Smooth muscle cell (in vitro differentiated cells): ENCODE results near the gene NECAB2. TPM values are rescaled to one million over a fixed set of nuclear protein-coding genes. Genes with fewer than 3 reads are reported as not detected.

Experiments used
- DNase-seq: peaks from one replicate; lab custom pipeline; 2025; ENCODE audit not compliant: unreplicated experiment; lab: John Stamatoyannopoulos, UW
- H2AFZ ChIP-seq: fragments of 200-600 bp; sonication (generic); 2 replicates; pipeline ENCODE4 v1.6.0; 2016; ENCODE audit warnings: antibody characterized with exemption, low read depth, mild to moderate bottlenecking
- H3F3A ChIP-seq: fragments of 200-600 bp; sonication (generic); 2 replicates; pipeline ENCODE4 v1.6.0; 2017; ENCODE audit warnings: antibody characterized with exemption, low read depth
- H3K27ac ChIP-seq: fragments of 200-600 bp; sonication (generic); 2 replicates; pipeline ENCODE4 v1.5.1; 2016; ENCODE audit warnings: low read depth, mild to moderate bottlenecking
- H3K27me3 ChIP-seq: fragments of 200-600 bp; sonication (generic); 2 replicates; pipeline ENCODE4 v1.6.1; 2016; ENCODE audit warnings: low read depth, mild to moderate bottlenecking
- H3K36me3 ChIP-seq: fragments of 200-600 bp; sonication (generic); 2 replicates; pipeline ENCODE4 v1.5.1; 2016; ENCODE audit warnings: low read depth
- H3K4me1 ChIP-seq: fragments of 200-600 bp; sonication (generic); 2 replicates; pipeline ENCODE4 v1.5.1; 2016; ENCODE audit warnings: low read depth
- H3K4me2 ChIP-seq: fragments of 200-600 bp; sonication (generic); 2 replicates; pipeline ENCODE4 v1.6.0; 2016; ENCODE audit warnings: mild to moderate bottlenecking
- H3K4me3 ChIP-seq: fragments of 200-600 bp; sonication (generic); 2 replicates; pipeline ENCODE4 v1.5.1; 2016; ENCODE audit warnings: mild to moderate bottlenecking
- H3K79me2 ChIP-seq: fragments of 200-600 bp; sonication (generic); 2 replicates; pipeline ENCODE4 v1.6.0; 2016; ENCODE audit warnings: low read depth, mild to moderate bottlenecking
- H3K9ac ChIP-seq: fragments of 200-600 bp; sonication (generic); 2 replicates; pipeline ENCODE4 v1.6.0; 2016; ENCODE audit warnings: low read depth
- H3K9me3 ChIP-seq: fragments of 200-600 bp; sonication (generic); replicated peaks from 2 replicates; pipeline ENCODE4 v1.5.1; 2016; ENCODE audit warnings: low read depth
- H4K20me1 ChIP-seq: fragments of 200-600 bp; sonication (generic); 2 replicates; pipeline ENCODE4 v1.6.0; 2016; ENCODE audit warnings: low read depth
- CTCF ChIP-seq: fragments of 200-600 bp; sonication (generic); IDR thresholded peaks from 2 replicates; pipeline ENCODE4 v1.5.1; 2017; ENCODE audit warnings: borderline replicate concordance, mild to moderate bottlenecking, antibody characterized with exemption; ENCODE audit not compliant: insufficient read depth, poor library complexity, severe bottlenecking
- WGBS: methylation state at CpG from one replicate; pipeline ENCODE4 v1.1.7; 2016; ENCODE audit warnings: low lambda C conversion rate; 5-methylcytosine and 5-hydroxymethylcytosine counted together
- polyA plus RNA-seq: library from polyadenylated mRNA; unstranded; fragments of >200 nt; fragmentation: Nextera tagmentation; extraction: Ambion mirVana; gene quantifications from 2 replicates; pipeline ENCODE4 v1.2.1, GENCODE V29; 2016
- total RNA-seq: library from RNA; depleted of rRNA; stranded (reverse); fragments of >200 nt; gene quantifications from 2 replicates; pipeline ENCODE4 v1.2.3, GENCODE V29; 2014

Gene NECAB2
- total and polyA plus RNA-seq, 2 experiments from 2014 or later: 0.22 to 1.7 TPM

GRCh38 chr16:83994087-83994486 lies 26.0 kb downstream of the NECAB2 start:
- Histone ChIP-seq H3K36me3 (no peaks in the 10 kb centered on the region), H3K4me1 (peaks cover 7% of the 10 kb centered on the region), H3K79me2 (no peaks in the 10 kb centered on the region), H3K27ac (no peak overlapping the region), H2AFZ (no peak overlapping the region), H3F3A (no peaks in the 10 kb centered on the region), H3K9ac (no peak overlapping the region), H4K20me1 (no peaks in the 10 kb centered on the region), H3K9me3 (no peaks in the 10 kb centered on the region), H3K4me2 (no peak overlapping the region), H3K4me3 (no peak overlapping the region), H3K27me3 (no peaks in the 10 kb centered on the region)
- no peak for DNase-seq
- WGBS: 79% methylated on average over 8 of the region's 8 CpGs
- TF ChIP-seq CTCF: no peak

GRCh38 chr16:83994703-83995102 lies 26.7 kb downstream of the NECAB2 start:
- Histone ChIP-seq H3K9me3 (no peaks in the 10 kb centered on the region), H3K36me3 (no peaks in the 10 kb centered on the region), H4K20me1 (no peaks in the 10 kb centered on the region), H3K27me3 (no peaks in the 10 kb centered on the region), H3K4me1 (peaks cover 7% of the 10 kb centered on the region), H3K9ac (no peak overlapping the region), H3F3A (no peaks in the 10 kb centered on the region), H3K79me2 (no peaks in the 10 kb centered on the region), H2AFZ (no peak overlapping the region), H3K27ac (no peak overlapping the region), H3K4me2 (no peak overlapping the region), H3K4me3 (no peak overlapping the region)
- no peak for DNase-seq
- WGBS: 91% methylated on average over 13 of the region's 13 CpGs
- TF ChIP-seq CTCF: no peak

GRCh38 chr16:83995754-83996153 lies 27.7 kb downstream of the NECAB2 start:
- no peak overlapping the region for H3K27ac ChIP-seq
- H3K79me2 ChIP-seq: no peaks in the 10 kb centered on the region
- WGBS: 65% methylated on average over 21 of the region's 21 CpGs
- no peaks in the 10 kb centered on the region for H4K20me1 ChIP-seq
- H2AFZ ChIP-seq: no peak overlapping the region
- TF ChIP-seq CTCF: no peak
- no peak for DNase-seq
- H3K9me3 ChIP-seq: no peaks in the 10 kb centered on the region
- no peak overlapping the region for H3K4me3 ChIP-seq
- H3K4me1 ChIP-seq: peaks cover 7% of the 10 kb centered on the region
- H3K36me3 ChIP-seq: no peaks in the 10 kb centered on the region
- H3K4me2 ChIP-seq: no peak overlapping the region
- H3K9ac ChIP-seq: no peak overlapping the region
- no peaks in the 10 kb centered on the region for H3F3A ChIP-seq
- H3K27me3 ChIP-seq: no peaks in the 10 kb centered on the region

- no peaks in the 10 kb centered on the region for H3K79me2 ChIP-seq
- H3K27me3 ChIP-seq: no peaks in the 10 kb centered on the region
- H2AFZ ChIP-seq: no peak overlapping the region
- no peak overlapping the region for H3K4me3 ChIP-seq
- WGBS: 90% methylated on average over 15 of the region's 15 CpGs
- no peak overlapping the region for H3K27ac ChIP-seq
- no peak for TF ChIP-seq CTCF
- no peaks in the 10 kb centered on the region for H3F3A ChIP-seq
- H3K4me2 ChIP-seq: no peak overlapping the region
- no peaks in the 10 kb centered on the region for H3K9me3 ChIP-seq
- peaks cover 7% of the 10 kb centered on the region for H3K4me1 ChIP-seq
- no peaks in the 10 kb centered on the region for H4K20me1 ChIP-seq
- no peak for DNase-seq
- no peaks in the 10 kb centered on the region for H3K36me3 ChIP-seq
- no peak overlapping the region for H3K9ac ChIP-seq
These were observed 28.6 kb downstream of the NECAB2 start for GRCh38 chr16:83996481-83997252.
